HFF-Myc (cell line): ENCODE measurements around the gene CTBP2.
"Not testable (repeated sequence)": the region's sequence is repeated elsewhere in the genome, so short reads cannot be mapped to it uniquely, and the experiment has no call there.

ENCODE experiments used
- DNase-seq: peaks from one replicate; pipeline ENCODE4 v3.0.0-alpha.2; 2011; ENCODE audit warnings: low read depth; ENCODE audit errors: extremely low read depth
- H3K4me3 ChIP-seq: replicated peaks from 2 replicates; pipeline ENCODE4 v1.5.1; 2011; ENCODE audit warnings: low read depth, mild to moderate bottlenecking, control low read depth, low read length
- CTCF ChIP-seq: IDR thresholded peaks from 2 replicates; pipeline ENCODE4 v1.5.1; 2012; ENCODE audit warnings: mild to moderate bottlenecking, low read depth, low read length, control low read depth; ENCODE audit errors: missing control alignments

The CTBP2 gene

GRCh38 chr10:125186431-125187170 lies 26.2 kb upstream of the CTBP2 start:
- H3K4me3 ChIP-seq = no peak overlapping the region
- no peak for TF ChIP-seq CTCF
- DNase-seq = no peak

- not testable (repeated sequence) for DNase-seq, H3K4me3 ChIP-seq
These were observed 18.7 kb upstream of the CTBP2 start for GRCh38 chr10:125179107-125179506.

- DNase-seq = no peak
- TF ChIP-seq CTCF = no peak
- H3K4me3 ChIP-seq = no peak overlapping the region
These were observed 17.6 kb upstream of the CTBP2 start for GRCh38 chr10:125177641-125178640.

DNA sequence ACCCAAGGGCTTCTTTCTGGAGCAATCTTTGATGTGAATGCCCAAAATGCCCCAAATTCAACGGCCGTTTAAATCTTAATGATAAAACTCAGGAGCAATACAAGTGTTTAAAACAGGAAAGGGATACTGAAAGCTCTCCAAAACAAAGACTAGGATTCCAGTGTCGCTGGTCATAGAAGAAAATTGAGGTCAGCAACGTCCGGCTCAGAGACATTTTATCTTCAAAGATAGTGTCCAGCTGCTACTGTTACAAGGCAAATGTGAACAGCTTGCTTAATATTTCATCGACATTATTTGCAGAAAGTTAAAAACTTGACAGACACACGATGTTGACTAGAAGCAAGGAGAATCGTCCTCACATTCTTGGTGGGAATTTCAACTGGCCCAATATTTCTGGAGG lies 15.4 kb upstream of the CTBP2 start:
- TF ChIP-seq CTCF = no peak
- H3K4me3 ChIP-seq = no peak overlapping the region

DNA sequence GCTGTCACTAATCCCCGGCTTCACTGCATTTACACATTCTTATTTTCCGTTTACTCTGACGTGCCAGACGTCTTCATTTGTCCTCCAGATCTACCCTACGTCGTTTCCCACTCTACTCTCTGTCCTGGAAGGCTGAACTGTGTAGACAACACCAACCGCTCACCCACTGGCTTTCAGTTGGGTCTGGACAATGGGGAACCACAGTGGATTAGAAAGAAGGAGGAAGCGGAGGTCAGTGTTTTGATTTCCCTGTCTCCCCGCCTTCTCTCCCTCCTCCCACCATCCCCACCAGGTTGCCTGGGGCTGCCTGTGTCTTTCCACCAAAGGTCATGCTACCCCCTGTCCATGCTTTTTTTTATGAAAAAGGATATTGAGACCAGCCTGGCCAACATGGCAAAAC lies 14.0 kb upstream of the CTBP2 start:
- DNase-seq = no peak
- TF ChIP-seq CTCF = no peak
- H3K4me3 ChIP-seq = no peak overlapping the region

More for the DNA sequence above, 15.4 kb upstream of the CTBP2 start:
- no peak for DNase-seq

DNA sequence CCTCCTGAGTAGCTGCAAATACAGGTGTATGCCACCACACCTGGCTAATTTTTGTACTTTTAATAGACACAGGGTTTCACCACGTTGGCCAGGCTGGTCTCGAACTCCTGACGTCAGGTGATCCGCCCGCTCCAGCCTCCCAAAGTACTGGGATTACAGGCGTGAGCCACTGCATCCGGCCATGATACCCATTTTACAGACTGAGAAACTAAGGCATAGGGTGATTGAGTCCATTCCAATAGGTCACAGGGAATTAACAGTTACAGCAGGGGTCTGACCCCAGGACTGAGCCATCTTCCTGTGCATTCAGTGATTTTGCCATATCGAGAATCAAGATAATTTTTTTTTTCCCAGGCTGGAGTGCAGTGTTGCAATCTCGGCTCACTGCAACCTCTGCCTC lies 12.3 kb upstream of the CTBP2 start:
- no peak for TF ChIP-seq CTCF
- DNase-seq = no peak
- no peak overlapping the region for H3K4me3 ChIP-seq
